OCI-LY7 (cell line): ENCODE measurements around the gene RASGRP2. TPM values are rescaled to one million over a fixed set of nuclear protein-coding genes. Genes with fewer than 3 reads are reported as not detected.

Experiments used
- BruUV-seq: library from RNA; stranded (reverse); fragments of 400-500 nt; replicated peaks from 2 replicates; lab custom pipeline; 2021; lab: Mats Ljungman, UMichigan
- CTCF ChIA-PET: fragments of 300-600 bp; sonication (Branson Sonifier 250); formaldehyde crosslinking; loops from one replicate; lab custom pipeline; 2022; ENCODE audit warnings: antibody characterized with exemption; ENCODE audit not compliant: unreplicated experiment; lab: Charles Lee
- POLR2A ChIA-PET: fragments of 300-600 bp; sonication (Branson Sonifier 250); formaldehyde crosslinking; loops from one replicate; lab custom pipeline; 2022; ENCODE audit warnings: antibody characterized with exemption; lab: Charles Lee
- DNase-seq: peaks from one replicate; pipeline ENCODE4 v3.0.0-alpha.2; 2015; ENCODE audit warnings: low spot score
- H2AFZ ChIP-seq: fragments of 200-600 bp; sonication (generic), shearing (Covaris generic); 2 replicates; pipeline ENCODE4 v1.6.1; 2014; ENCODE audit warnings: mild to moderate bottlenecking, antibody characterized with exemption, low read length, moderate library complexity
- H3K27ac ChIP-seq: fragments of 200-600 bp; sonication (generic); 2 replicates; pipeline ENCODE4 v1.5.1; 2014; ENCODE audit warnings: mixed run types, low read depth, mild to moderate bottlenecking, moderate library complexity, low read length, inconsistent platforms; ENCODE audit not compliant: poor library complexity, severe bottlenecking
- H3K36me3 ChIP-seq: fragments of 200-600 bp; sonication (generic); 2 replicates; pipeline ENCODE4 v1.6.1; 2014; ENCODE audit warnings: mild to moderate bottlenecking, antibody characterized with exemption, low read length, moderate library complexity, mixed read lengths; ENCODE audit not compliant: insufficient read depth
- H3K4me1 ChIP-seq: fragments of 200-600 bp; sonication (generic); 2 replicates; pipeline ENCODE4 v1.5.1; 2014; ENCODE audit warnings: mild to moderate bottlenecking, low read length; ENCODE audit not compliant: insufficient read depth, poor library complexity, severe bottlenecking
- H3K4me2 ChIP-seq: fragments of 200-600 bp; sonication (generic); 2 replicates; pipeline ENCODE4 v1.6.1; 2014; ENCODE audit warnings: mild to moderate bottlenecking, low read length
- H3K4me3 ChIP-seq: fragments of 200-600 bp; sonication (generic); 2 replicates; pipeline ENCODE4 v1.5.1; 2014; ENCODE audit warnings: mild to moderate bottlenecking, low read depth, low read length; ENCODE audit not compliant: poor library complexity, severe bottlenecking
- H3K79me2 ChIP-seq: fragments of 200-600 bp; sonication (generic); 2 replicates; pipeline ENCODE4 v1.6.1; 2016; ENCODE audit warnings: low read depth, mild to moderate bottlenecking, low read length, moderate library complexity, mixed read lengths; ENCODE audit not compliant: insufficient read depth
- H3K9me2 ChIP-seq: fragments of 200-600 bp; sonication (generic); 2 replicates; pipeline ENCODE4 v1.6.1; 2016; ENCODE audit warnings: mild to moderate bottlenecking, low read length, mixed read lengths; ENCODE audit not compliant: insufficient read depth
- H3K9me3 ChIP-seq: fragments of 200-600 bp; sonication (generic); 2 replicates; pipeline ENCODE4 v1.6.1; 2014; ENCODE audit warnings: mild to moderate bottlenecking, mixed run types, low read length, mixed read lengths
- H4K20me1 ChIP-seq: fragments of 200-600 bp; sonication (generic); 2 replicates; pipeline ENCODE4 v1.6.1; 2014; ENCODE audit warnings: mild to moderate bottlenecking, antibody characterized with exemption, low read length, moderate library complexity, mixed read lengths; ENCODE audit not compliant: insufficient read depth
- EZH2phosphoT487 ChIP-seq: fragments of 200-600 bp; sonication (generic); IDR thresholded peaks from 2 replicates; pipeline ENCODE4 v1.6.1; 2018; ENCODE audit warnings: low read depth, borderline replicate concordance, mild to moderate bottlenecking, mixed run types, antibody characterized with exemption, low read length, moderate library complexity, mixed read lengths
- intact Hi-C: fragments of 100-400 bp; cut with micrococcal nuclease; formaldehyde crosslinking; loops from one replicate; pipeline ENCODE4 v1.10.0; 2022; ENCODE audit not compliant: unreplicated experiment
- total RNA-seq, 2 experiments: library from RNA; depleted of rRNA in 1 of 2; stranded (reverse); fragments of >200 nt in 1 of 2; shearing (Covaris generic) in 1 of 2; gene quantifications; 2 replicates each; pipeline ENCODE4 v1.2.3, GENCODE V29; 2014 to 2022
- TF ChIP-seq, protein P1 (sequence below): fragments of 200-600 bp; sonication (generic); conservative IDR thresholded peaks from 2 replicates; pipeline ENCODE4 v1.5.1; 2014; ENCODE audit warnings: mild to moderate bottlenecking, antibody characterized with exemption, low read length, moderate library complexity, mixed read lengths

RASGRP2 gene
- total RNA-seq, 2 experiments from 2014 or later: 127 to 195 TPM

GRCh38 chr11:64759722-64760719 lies 16.1 kb upstream of the RASGRP2 start, which contains the start of gene PYGM:
PYGM (minus strand) TSS chr11:64759974; CDS start chr11:64759898, 76 bp downstream.
- no peak within 1 kb of the TSS for H3K4me2 ChIP-seq

DNA sequence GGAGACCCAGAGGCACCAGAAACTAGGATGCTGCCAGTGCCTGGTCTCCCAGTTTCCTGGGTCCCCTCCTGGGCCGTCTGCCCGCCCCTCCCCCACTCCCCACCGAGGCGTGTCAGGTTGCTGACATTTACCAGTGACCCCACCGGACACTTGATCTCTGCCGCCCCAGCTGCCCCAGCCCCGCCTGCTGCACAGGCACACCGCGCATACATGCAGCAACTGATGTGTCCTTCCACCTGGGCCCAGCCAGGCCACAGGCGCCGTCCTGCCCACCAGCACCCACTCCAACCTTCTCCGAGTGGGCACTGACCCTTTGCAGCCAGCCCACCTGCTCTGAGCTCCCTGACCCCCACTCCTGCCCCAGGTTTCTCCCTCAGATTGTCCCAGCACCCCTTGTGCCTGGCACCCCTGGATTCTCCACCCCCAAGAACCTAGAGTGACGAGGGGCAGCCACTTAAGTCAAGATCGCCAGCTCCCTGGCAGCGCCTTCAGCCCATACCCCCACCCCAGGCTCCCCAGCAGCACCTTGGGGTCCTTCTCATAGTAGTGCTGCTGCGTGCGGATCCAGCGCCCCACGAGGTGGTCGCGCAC lies 15.3 kb upstream of the RASGRP2 start:
- Histone ChIP-seq H2AFZ (no peak overlapping the region), H3K4me2 (no peak overlapping the region), H3K9me3 (no peaks in the 10 kb centered on the region), H4K20me1 (0 out of 2 replicates have a peak, but pooled peaks cover 3% of the 10 kb centered on the region), H3K27ac (no peak overlapping the region), H3K9me2 (no peaks in the 10 kb centered on the region), H3K4me3 (no peak overlapping the region), H3K4me1 (peaks cover 36% of the 10 kb centered on the region), H3K36me3 (peaks cover 25% of the 10 kb centered on the region), H3K79me2 (no peaks in the 10 kb centered on the region; the same call in 1 of the 2 replicates)
- no TSS peak for BruUV-seq
- POLR2A ChIA-PET: interaction anchor here (0.6 to 1.2 kb wide), 2 partner anchors 13 to 19 kb away, joined by 3 to 4 read pairs; partner anchors contain the start of gene SF1
- no peak for DNase-seq
- TF ChIP-seq EZH2phosphoT487: no peak
- TF ChIP-seq, protein P1, sequence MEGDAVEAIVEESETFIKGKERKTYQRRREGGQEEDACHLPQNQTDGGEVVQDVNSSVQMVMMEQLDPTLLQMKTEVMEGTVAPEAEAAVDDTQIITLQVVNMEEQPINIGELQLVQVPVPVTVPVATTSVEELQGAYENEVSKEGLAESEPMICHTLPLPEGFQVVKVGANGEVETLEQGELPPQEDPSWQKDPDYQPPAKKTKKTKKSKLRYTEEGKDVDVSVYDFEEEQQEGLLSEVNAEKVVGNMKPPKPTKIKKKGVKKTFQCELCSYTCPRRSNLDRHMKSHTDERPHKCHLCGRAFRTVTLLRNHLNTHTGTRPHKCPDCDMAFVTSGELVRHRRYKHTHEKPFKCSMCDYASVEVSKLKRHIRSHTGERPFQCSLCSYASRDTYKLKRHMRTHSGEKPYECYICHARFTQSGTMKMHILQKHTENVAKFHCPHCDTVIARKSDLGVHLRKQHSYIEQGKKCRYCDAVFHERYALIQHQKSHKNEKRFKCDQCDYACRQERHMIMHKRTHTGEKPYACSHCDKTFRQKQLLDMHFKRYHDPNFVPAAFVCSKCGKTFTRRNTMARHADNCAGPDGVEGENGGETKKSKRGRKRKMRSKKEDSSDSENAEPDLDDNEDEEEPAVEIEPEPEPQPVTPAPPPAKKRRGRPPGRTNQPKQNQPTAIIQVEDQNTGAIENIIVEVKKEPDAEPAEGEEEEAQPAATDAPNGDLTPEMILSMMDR: no peak
- intact Hi-C loops: no loop called here
- CTCF ChIA-PET: no interaction called here

More at GRCh38 chr11:64759722-64760719, 16.1 kb upstream of the RASGRP2 start, which contains the start of gene PYGM:
- no peak within 1 kb of the TSS for H3K4me3 ChIP-seq
- no peak for DNase-seq
- H2AFZ ChIP-seq: no peak within 1 kb of the TSS
- no TSS peak for BruUV-seq
- no peaks in the 10 kb centered on the region for H3K9me3 ChIP-seq
- peaks cover 4% of the 10 kb centered on the region; the same call in 1 of the 2 replicates for H3K79me2 ChIP-seq
- no peaks in the 10 kb centered on the region for H3K9me2 ChIP-seq
- intact Hi-C loops: no loop called here
- ChIA-PET POLR2A (interaction anchor here (0.6 to 2.3 kb wide), 5 partner anchors 12 to 19 kb away, joined by 3 to 8 read pairs (median 4); partner anchors contain the start of genes RASGRP2 and SF1), CTCF (no interaction called here)
- peaks cover 44% of the 10 kb centered on the region for H3K4me1 ChIP-seq
- H3K36me3 ChIP-seq: peaks cover 33% of the 10 kb centered on the region
- H3K27ac ChIP-seq: peak within 1 kb of the TSS; percentile 20
- TF ChIP-seq, protein P1: no peak
- no peak for TF ChIP-seq EZH2phosphoT487
- peaks cover 10% of the 10 kb centered on the region; the same call in 1 of the 2 replicates for H4K20me1 ChIP-seq
